Lower leg skin (tissue), 4 donors: ENCODE results near the gene CYB561A3. TPM values are rescaled to one million over a fixed set of nuclear protein-coding genes. Genes with fewer than 3 reads are reported as not detected.

ENCODE experiments used
- DNase-seq, 2 donors: peaks; one replicate each; pipeline ENCODE4 v3.0.0-alpha.2; 2019; ENCODE audit warnings: low spot score in 2 of 2
- H3K4me3 ChIP-seq: fragments of 200-600 bp; sonication (generic); 2 replicates; pipeline ENCODE4 v1.5.1; 2017; ENCODE audit warnings: mild to moderate bottlenecking, low read depth; ENCODE audit not compliant: poor library complexity, severe bottlenecking
- POLR2A ChIP-seq, 2 donors: fragments of 450-650 bp; IDR thresholded peaks; one replicate each; pipeline ENCODE4 v1.6.1; 2016 to 2017; ENCODE audit warnings: antibody characterized with exemption in 2 of 2, mild to moderate bottlenecking in 1 of 2, moderate library complexity in 1 of 2
- WGBS, 2 donors: methylation state at CpG; one replicate each; pipeline ENCODE4 v1.1.5; 2018; 5-methylcytosine and 5-hydroxymethylcytosine counted together
- intact Hi-C: fragments of 100-400 bp; cut with DNase I; formaldehyde crosslinking; loops from one replicate; pipeline ENCODE4 v1.15.0; 2023; ENCODE audit warnings: low total_unique reads
- total RNA-seq, 4 donors: library from RNA; depleted of rRNA; stranded (reverse); fragments of >200 nt; gene quantifications; one replicate each; pipeline ENCODE4 v1.1.0, GENCODE V29; 2016
- TF ChIP-seq, protein P1 (sequence below), 3 donors: fragments of 450-650 bp; IDR thresholded peaks; one replicate each; pipeline ENCODE4 v1.5.1; 2016; ENCODE audit warnings: antibody characterized with exemption in 3 of 3, mild to moderate bottlenecking in 3 of 3, moderate library complexity in 2 of 3

Gene CYB561A3
- total RNA-seq, 4 donors from 2014 or later: 55.7 to 102 (median 76.8) TPM

DNA sequence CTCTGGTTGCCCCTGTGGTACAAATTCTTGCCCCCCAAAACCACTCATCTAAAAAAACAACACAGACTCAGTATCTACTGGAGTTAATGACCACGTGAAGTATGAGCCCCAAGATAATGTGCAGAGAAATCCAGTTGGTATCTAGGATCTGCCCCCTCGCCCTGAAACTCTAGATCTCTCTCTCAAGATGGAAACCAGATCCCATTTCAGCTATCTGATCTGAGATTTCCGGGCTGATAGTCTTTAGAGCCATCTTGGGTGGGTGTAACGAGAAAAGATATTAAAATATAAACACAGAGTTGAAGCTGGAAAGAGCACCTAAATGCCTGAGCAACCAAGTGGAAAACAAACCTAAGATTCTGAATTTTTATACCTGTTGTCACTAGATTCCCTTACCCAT, 52.5 kb downstream of the CYB561A3 start:
- no peak for DNase-seq
- TF ChIP-seq, protein P1, sequence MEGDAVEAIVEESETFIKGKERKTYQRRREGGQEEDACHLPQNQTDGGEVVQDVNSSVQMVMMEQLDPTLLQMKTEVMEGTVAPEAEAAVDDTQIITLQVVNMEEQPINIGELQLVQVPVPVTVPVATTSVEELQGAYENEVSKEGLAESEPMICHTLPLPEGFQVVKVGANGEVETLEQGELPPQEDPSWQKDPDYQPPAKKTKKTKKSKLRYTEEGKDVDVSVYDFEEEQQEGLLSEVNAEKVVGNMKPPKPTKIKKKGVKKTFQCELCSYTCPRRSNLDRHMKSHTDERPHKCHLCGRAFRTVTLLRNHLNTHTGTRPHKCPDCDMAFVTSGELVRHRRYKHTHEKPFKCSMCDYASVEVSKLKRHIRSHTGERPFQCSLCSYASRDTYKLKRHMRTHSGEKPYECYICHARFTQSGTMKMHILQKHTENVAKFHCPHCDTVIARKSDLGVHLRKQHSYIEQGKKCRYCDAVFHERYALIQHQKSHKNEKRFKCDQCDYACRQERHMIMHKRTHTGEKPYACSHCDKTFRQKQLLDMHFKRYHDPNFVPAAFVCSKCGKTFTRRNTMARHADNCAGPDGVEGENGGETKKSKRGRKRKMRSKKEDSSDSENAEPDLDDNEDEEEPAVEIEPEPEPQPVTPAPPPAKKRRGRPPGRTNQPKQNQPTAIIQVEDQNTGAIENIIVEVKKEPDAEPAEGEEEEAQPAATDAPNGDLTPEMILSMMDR (IDR thresholded peaks at IDR 0.05): no peak
- no peak for TF ChIP-seq POLR2A (IDR thresholded peaks at IDR 0.05)
- intact Hi-C loops: no loop called here
- no peak overlapping the region for H3K4me3 ChIP-seq
- 82 to 87% methylated on average over 4 of the region's 4 CpGs for WGBS, 2 donors

DNA sequence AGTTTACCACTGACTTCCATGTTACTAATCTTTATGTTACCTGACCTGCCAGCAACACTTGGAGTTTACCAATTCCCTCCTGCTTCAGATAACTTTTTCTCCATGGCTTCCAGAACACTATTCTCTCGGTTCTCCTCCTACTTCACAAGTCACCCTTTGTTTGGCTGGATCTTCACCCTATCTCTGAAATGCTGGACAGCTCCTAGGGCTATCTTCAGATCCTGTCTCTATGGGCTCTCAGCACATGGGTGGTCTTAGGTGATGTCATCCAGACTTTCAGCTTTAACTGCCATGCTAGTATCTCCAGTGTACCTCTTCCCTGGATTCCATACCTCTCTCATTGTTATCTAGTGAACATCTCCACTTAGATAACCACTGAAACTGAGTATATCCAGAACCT, 54.3 kb downstream of the CYB561A3 start:
- intact Hi-C loops: no loop called here
- TF ChIP-seq, protein P1 (IDR thresholded peaks at IDR 0.05): no peak
- no peak for TF ChIP-seq POLR2A (IDR thresholded peaks at IDR 0.05)
- DNase-seq: no peak
- 81% methylated on average over 1 of the region's 1 CpG for WGBS, 2 donors
- H3K4me3 ChIP-seq: no peak overlapping the region

DNA sequence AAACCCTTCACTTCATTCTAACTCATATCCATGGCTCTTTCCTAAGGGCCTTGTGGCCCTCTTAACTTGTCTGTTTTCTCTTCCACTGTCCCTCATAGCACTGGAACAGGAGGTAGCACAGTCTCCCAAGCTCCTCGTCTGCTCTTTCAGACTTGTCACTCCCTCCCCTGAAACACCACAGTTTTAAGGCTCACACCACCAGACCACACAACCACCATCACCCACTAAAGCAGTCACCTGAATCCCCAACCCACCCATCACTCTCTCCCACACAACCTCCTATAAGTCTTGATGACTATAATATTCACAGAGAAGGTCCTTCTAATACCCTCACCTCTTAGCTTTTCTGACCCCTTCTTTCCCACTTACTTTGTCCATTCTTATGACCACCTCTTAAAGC, 55.5 kb downstream of the CYB561A3 start:
- 81 to 96% methylated on average over 1 of the region's 1 CpG for WGBS, 2 donors

DNA sequence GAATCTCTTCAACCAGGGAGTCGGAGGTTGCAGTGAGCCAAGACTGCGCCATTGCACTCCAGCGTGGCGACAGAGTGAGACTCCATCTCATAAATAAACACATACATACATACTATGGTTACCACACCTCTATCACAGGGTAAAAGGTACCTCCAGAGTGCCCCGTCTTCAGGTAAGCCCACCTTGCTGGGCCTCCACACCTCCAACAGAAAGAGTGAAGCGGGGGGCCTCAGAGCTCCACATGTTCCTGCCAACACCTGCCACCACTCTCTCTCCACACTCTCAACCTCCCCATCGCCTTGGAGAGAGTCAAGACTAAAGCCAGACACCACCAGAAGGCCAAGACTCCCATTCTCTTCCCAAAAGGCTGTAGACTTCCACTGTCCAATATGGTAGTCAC, 56.3 kb downstream of the CYB561A3 start:
- DNase-seq: peak in 1 of 2 donors; percentile 53
- no peak overlapping the region for H3K4me3 ChIP-seq
- WGBS, 2 donors: 96 to 99% methylated on average over 7 of the region's 7 CpGs
- TF ChIP-seq, protein P1 (IDR thresholded peaks at IDR 0.05): no peak
- TF ChIP-seq POLR2A (IDR thresholded peaks at IDR 0.05): no peak
- intact Hi-C loops: no loop called here

More for the DNA sequence above, 55.5 kb downstream of the CYB561A3 start:
- intact Hi-C loops: no loop called here
- no peak for DNase-seq
- TF ChIP-seq POLR2A (IDR thresholded peaks at IDR 0.05): no peak
- TF ChIP-seq, protein P1 (IDR thresholded peaks at IDR 0.05): no peak
- H3K4me3 ChIP-seq: no peak overlapping the region

DNA sequence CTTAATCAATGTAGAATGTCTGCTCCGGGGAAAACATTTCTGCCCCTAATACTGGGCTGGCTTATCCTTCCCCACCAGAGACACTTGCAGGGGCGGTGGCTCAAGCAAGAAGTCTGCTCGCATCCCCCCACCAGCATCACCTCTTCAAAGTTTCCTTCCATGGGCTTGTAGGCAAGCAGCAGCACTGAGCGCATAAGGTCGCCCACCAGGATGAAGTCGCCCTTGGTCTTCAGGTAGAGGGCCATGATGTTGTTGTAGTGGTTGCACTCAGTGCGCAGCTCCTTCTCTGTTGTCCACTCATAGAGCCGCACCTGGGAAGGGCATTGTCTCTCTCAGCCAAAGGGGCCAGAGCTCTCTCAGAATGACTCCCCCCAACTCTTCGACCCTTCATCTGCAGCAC, 58.0 kb downstream of the CYB561A3 start:
- no peak for DNase-seq
- no peak overlapping the region for H3K4me3 ChIP-seq
- WGBS, 2 donors: 95 to 98% methylated on average over 9 of the region's 9 CpGs
- intact Hi-C loops: no loop called here
- TF ChIP-seq, protein P1 (IDR thresholded peaks at IDR 0.05): no peak

DNA sequence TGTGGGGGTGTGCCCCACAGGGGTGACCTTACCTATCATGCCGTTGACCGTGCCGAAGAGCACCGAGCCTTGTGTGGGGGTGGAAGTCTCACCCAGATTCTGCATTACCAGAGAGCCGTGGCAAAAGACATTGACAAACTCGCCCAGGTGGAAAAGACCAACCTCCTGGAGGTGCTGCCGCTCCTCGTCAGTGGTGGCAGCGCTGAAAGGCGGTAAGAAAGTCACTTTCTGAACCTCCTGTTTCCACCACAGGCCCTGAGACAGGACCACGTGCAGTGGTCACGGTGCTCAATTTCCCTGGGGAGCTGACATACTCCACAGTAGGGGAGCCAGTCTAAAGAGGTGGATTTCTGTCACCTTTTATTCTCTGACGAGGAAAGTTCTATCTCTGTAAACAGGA, 59.1 kb downstream of the CYB561A3 start:
- no peak for DNase-seq
- no peak overlapping the region for H3K4me3 ChIP-seq
- no peak for TF ChIP-seq POLR2A (IDR thresholded peaks at IDR 0.05)
- TF ChIP-seq, protein P1 (IDR thresholded peaks at IDR 0.05): no peak
- WGBS, 2 donors: 93 to 96% methylated on average over 13 of the region's 13 CpGs
- intact Hi-C loops: no loop called here
